Testis (tissue), 3 donors: ENCODE measurements around the gene SUMO1. TPM values are rescaled to one million over a fixed set of nuclear protein-coding genes. Genes with fewer than 3 reads are reported as not detected.
A peak's percentile ranks its signal among the peaks of the same experiment; 100 is the strongest.

Experiments used
- DNase-seq: peaks from one replicate; pipeline ENCODE4 v3.0.0-alpha.2; 2019
- H3K27ac ChIP-seq, 2 donors: fragments of 200-600 bp; sonication (generic); one replicate each; pipeline ENCODE4 v1.5.1; 2019
- H3K27me3 ChIP-seq: fragments of 200-600 bp; sonication (generic); one replicate; pipeline ENCODE4 v1.5.1; 2019
- H3K36me3 ChIP-seq: fragments of 200-600 bp; sonication (generic); one replicate; pipeline ENCODE4 v1.5.1; 2017; ENCODE audit warnings: low read depth; ENCODE audit errors: missing control alignments
- H3K4me1 ChIP-seq: fragments of 200-600 bp; sonication (generic); one replicate; pipeline ENCODE4 v1.5.1; 2019
- H3K4me3 ChIP-seq, 2 donors: fragments of 200-600 bp; sonication (generic); one replicate each; pipeline ENCODE4 v1.5.1; 2017 to 2019
- H3K9me3 ChIP-seq: fragments of 200-600 bp; sonication (generic); one replicate; pipeline ENCODE4 v1.5.1; 2017
- POLR2A ChIP-seq: fragments of 450-650 bp; IDR thresholded peaks from one replicate; pipeline ENCODE4 v1.6.1; 2017; ENCODE audit warnings: antibody characterized with exemption, mild to moderate bottlenecking, moderate library complexity
- WGBS, 2 donors: methylation state at CpG; one replicate each; pipeline ENCODE4 v1.1.5; 2018; 5-methylcytosine and 5-hydroxymethylcytosine counted together
- intact Hi-C: fragments of 100-400 bp; cut with DNase I; formaldehyde crosslinking; loops from one replicate; pipeline ENCODE4 v1.15.1; 2023; ENCODE audit warnings: low total_unique reads
- polyA plus RNA-seq: library from polyadenylated mRNA; stranded (reverse); fragments of 350-450 nt; fragmentation: Illumina TruSeq; extraction: RNeasy Lipid Tissue Mini Kit (QIAGEN cat#74804); gene quantifications from one replicate; pipeline ENCODE4 v1.2.3, GENCODE V29; 2014; ENCODE audit warnings: low read depth, low replicate concordance; ENCODE audit not compliant: insufficient read depth
- total RNA-seq, 2 donors: library from RNA; depleted of rRNA; stranded (reverse); fragments of >200 nt; gene quantifications; one replicate each; pipeline ENCODE4 v1.2.3, GENCODE V29; 2016
- TF ChIP-seq, protein P1 (sequence below), 3 experiments: fragments of 450-650 bp in 2 of 3; fragments of 200-600 bp in 1 of 3; sonication (generic) in 1 of 3; IDR thresholded peaks; one replicate each; pipeline ENCODE4 v1.5.1; 2016 to 2019; ENCODE audit warnings: antibody characterized with exemption in 3 of 3, mild to moderate bottlenecking in 2 of 3, moderate library complexity in 1 of 3

Gene SUMO1
- total and polyA plus RNA-seq, 3 donors from 2014 or later = 59.0 to 98.8 (median 61.4) TPM

DNA sequence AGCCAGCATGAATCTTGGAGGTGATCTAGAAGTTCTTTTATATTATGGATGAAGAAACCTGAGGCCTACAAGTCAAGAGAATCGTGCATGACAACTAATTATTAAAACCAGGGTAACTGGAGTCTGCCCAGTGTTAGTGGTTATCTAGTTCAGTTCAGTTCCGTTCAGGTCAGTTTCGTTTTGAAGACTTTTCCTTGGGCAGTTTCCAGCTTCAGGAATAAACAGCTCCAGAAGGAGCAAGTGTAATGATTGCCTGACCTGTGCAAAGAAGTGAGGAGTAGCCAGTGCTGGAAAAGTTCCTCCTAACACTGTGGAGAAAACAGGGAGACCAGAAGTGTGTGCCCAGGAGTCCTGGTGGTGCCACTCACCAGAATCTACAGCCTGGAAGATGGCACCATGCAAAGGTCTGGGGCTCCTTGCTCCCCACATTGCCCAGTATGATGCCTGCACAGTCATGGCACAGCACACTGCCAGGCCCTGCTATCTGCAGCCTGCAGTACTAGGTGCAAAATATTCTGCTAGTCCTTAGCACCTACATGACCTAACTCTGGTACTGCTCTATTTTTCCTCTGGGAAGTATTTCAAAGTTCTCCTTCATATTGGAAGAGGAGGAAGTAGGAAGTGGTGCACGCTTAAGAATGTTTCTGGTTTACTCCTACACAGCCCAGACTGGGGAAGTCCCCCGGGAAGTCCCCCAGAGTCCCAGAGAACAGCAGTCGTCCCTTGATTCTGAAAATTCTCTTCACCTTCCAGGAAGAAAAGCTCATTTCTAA lies 65.8 kb downstream of the SUMO1 start:
- no peak for TF ChIP-seq POLR2A
- TF ChIP-seq, protein P1, sequence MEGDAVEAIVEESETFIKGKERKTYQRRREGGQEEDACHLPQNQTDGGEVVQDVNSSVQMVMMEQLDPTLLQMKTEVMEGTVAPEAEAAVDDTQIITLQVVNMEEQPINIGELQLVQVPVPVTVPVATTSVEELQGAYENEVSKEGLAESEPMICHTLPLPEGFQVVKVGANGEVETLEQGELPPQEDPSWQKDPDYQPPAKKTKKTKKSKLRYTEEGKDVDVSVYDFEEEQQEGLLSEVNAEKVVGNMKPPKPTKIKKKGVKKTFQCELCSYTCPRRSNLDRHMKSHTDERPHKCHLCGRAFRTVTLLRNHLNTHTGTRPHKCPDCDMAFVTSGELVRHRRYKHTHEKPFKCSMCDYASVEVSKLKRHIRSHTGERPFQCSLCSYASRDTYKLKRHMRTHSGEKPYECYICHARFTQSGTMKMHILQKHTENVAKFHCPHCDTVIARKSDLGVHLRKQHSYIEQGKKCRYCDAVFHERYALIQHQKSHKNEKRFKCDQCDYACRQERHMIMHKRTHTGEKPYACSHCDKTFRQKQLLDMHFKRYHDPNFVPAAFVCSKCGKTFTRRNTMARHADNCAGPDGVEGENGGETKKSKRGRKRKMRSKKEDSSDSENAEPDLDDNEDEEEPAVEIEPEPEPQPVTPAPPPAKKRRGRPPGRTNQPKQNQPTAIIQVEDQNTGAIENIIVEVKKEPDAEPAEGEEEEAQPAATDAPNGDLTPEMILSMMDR (IDR thresholded peaks at IDR 0.05) = no peak
- H3K27me3 ChIP-seq = no peaks in the 10 kb centered on the region
- no peaks in the 10 kb centered on the region for H3K9me3 ChIP-seq
- H3K27ac ChIP-seq = no peak overlapping the region
- H3K4me1 ChIP-seq = no peaks in the 10 kb centered on the region
- H3K4me3 ChIP-seq = no peak overlapping the region
- intact Hi-C loops = loop anchor here (10.0 kb wide), 1 partner anchor 308 kb away; no protein-coding TSS in a partner anchor
- no peak for DNase-seq
- H3K36me3 ChIP-seq = no peaks in the 10 kb centered on the region
- WGBS, 2 donors = 43 to 50% methylated on average over 6 of the region's 6 CpGs

DNA sequence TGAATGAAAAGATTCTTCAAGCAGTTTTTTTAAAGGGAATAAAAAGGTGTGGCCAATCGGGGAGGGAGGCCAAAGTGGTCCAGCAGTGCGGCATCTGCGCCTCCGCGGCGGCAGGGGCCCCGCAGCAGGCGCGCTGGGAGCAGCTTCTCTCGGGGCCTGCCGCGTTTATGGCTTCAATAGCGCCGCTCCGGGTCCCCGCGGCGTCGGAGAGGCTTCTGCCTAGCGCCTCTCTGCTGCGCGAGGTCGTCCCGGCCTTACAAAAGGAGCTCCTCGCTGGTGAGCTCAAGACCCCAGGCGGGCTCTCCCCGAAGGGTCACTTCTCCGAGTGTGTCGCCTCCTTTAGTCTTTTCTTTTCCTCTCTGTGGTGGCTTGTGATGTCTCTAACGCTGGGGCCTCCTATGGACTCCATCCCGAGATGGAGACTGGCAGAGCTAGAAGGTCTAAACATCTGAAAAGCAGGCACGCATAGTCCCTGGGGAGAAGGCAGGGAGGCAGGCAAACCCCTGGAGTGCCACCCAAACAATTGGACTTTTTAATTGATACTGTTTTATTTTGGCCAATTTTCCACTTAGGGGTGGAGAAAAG lies 67.1 kb downstream of the SUMO1 start:
- Histone ChIP-seq H3K4me1 (no peaks in the 10 kb centered on the region), H3K4me3 (peak overlapping the region in 1 of 2 donors; percentile 39), H3K27me3 (no peaks in the 10 kb centered on the region), H3K27ac (no peak overlapping the region), H3K9me3 (no peaks in the 10 kb centered on the region), H3K36me3 (no peaks in the 10 kb centered on the region)
- TF ChIP-seq POLR2A = no peak
- TF ChIP-seq, protein P1 (IDR thresholded peaks at IDR 0.05) = no peak
- WGBS, 2 donors = 15 to 25% methylated on average over 14 to 32 of the region's 32 CpGs
- intact Hi-C loops = loop anchor here (10.0 kb wide), 1 partner anchor 307 kb away; no protein-coding TSS in a partner anchor
- DNase-seq = peak; percentile 18

DNA sequence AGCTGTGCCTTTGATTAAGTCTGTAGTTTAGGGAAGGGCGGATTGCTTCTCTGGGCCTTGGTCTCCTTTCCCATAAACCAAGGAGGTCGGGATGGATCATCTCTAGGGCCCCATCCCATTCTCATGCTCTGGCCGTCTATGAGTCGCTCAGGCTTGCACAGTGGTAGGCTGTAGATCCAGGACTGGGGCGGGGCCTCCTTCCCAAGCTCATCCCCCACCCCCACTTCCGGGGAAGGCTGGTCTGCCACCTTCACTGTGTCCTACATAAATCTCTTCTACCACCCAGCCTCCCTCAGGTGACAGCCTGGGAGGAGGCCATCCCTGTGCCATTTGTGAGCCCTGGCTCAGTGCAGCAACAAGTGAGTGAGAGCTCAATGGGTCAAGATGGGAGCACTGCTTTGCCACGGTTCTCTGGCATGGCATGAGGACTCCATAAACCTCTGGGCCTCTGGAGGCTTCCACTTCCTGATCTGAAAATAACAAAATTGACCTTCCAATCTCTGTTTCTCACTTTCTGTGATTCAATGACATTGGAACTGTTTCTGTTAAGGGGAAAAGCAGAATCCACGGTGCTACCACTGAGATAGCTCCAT lies 68.5 kb downstream of the SUMO1 start:
- Histone ChIP-seq H3K4me1 (no peaks in the 10 kb centered on the region), H3K27ac (no peak overlapping the region), H3K9me3 (no peaks in the 10 kb centered on the region), H3K36me3 (no peaks in the 10 kb centered on the region), H3K4me3 (no peak overlapping the region), H3K27me3 (no peaks in the 10 kb centered on the region)
- TF ChIP-seq, protein P1 (IDR thresholded peaks at IDR 0.05) = no peak
- no peak for TF ChIP-seq POLR2A
- 78 to 86% methylated on average over 7 to 8 of the region's 8 CpGs for WGBS, 2 donors
- intact Hi-C loops = loop anchor here (10.0 kb wide), 1 partner anchor 305 kb away; no protein-coding TSS in a partner anchor
- DNase-seq = no peak

DNA sequence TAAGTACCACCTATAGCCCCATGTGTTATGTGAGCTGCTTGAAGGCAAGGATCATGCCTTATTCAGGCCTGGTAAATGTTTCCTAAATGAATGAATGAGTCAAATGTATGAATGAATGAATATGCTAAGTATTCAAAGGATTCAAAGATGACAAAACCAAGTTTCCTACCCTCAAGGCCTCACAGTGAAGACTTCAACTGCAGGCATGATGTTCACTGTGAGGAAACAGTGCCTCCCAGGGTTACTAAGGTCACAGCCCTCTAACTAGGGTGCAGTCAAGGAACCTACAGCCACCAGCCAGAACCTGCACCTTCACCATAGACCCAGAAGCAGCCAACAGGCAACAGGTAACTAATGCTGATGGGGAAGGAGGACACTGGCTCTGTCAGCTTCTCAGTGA lies 69.3 kb downstream of the SUMO1 start:
- H3K4me3 ChIP-seq = no peak overlapping the region
- no peak for DNase-seq
- TF ChIP-seq POLR2A = no peak
- TF ChIP-seq, protein P1 (IDR thresholded peaks at IDR 0.05) = no peak
- H3K36me3 ChIP-seq = no peaks in the 10 kb centered on the region
- intact Hi-C loops = no loop called here
- no peaks in the 10 kb centered on the region for H3K9me3 ChIP-seq
- H3K4me1 ChIP-seq = no peaks in the 10 kb centered on the region
- no peak overlapping the region for H3K27ac ChIP-seq
- H3K27me3 ChIP-seq = no peaks in the 10 kb centered on the region
